ENCODE results near the gene ALOX12B. TPM values are rescaled to one million over a fixed set of nuclear protein-coding genes. Genes with fewer than 3 reads are reported as not detected.

ALOX12B gene
- total RNA-seq, 6 experiments from 2014 or later: not detected

DNA sequence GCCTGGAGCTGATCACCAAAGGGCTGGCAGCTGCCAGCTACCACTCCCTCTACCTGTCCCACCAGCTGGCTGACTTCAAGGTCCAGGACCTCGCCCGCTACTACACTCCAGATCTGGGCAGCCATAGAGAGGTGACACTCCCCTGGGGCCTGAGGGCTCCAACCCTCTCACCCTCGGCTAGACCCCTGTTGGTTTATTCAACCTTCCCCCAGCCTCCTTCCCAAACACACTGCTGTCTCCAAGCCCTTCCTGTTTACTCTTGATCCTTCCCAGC lies 18.0 kb downstream of the ALOX12B start:
- H3K27ac ChIP-seq: no peak overlapping the region
- no peak overlapping the region for H3K4me3 ChIP-seq
- WGBS (ENCODE audit: insufficient coverage, low coverage, low lambda C conversion rate, missing lambda C conversion rate): 75% methylated on average over 1 of the region's 3 CpGs
- TF ChIP-seq, protein P1, sequence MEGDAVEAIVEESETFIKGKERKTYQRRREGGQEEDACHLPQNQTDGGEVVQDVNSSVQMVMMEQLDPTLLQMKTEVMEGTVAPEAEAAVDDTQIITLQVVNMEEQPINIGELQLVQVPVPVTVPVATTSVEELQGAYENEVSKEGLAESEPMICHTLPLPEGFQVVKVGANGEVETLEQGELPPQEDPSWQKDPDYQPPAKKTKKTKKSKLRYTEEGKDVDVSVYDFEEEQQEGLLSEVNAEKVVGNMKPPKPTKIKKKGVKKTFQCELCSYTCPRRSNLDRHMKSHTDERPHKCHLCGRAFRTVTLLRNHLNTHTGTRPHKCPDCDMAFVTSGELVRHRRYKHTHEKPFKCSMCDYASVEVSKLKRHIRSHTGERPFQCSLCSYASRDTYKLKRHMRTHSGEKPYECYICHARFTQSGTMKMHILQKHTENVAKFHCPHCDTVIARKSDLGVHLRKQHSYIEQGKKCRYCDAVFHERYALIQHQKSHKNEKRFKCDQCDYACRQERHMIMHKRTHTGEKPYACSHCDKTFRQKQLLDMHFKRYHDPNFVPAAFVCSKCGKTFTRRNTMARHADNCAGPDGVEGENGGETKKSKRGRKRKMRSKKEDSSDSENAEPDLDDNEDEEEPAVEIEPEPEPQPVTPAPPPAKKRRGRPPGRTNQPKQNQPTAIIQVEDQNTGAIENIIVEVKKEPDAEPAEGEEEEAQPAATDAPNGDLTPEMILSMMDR (IDR thresholded peaks at IDR 0.05): no peak
- no peak for TF ChIP-seq POLR2A (IDR thresholded peaks at IDR 0.05)
- no peaks in the 10 kb centered on the region for H3K36me3 ChIP-seq
- intact Hi-C loops (cut with DNase I): loop anchor here in 1 of 2 donors (10.0 kb wide), 1 partner anchor 45 kb away; the partner anchor contains the start of gene ALOXE3
- H3K4me1 ChIP-seq: peaks cover 0 to 11% (median 0%) of the 10 kb centered on the region in 4 donors
- ATAC-seq (no peak), DNase-seq (peak in 1 of 3 donors; percentile 11)
- H3K27me3 ChIP-seq: peaks cover 7 to 33% of the 10 kb centered on the region in 2 donors
- no peaks in the 10 kb centered on the region for H3K9me3 ChIP-seq

DNA sequence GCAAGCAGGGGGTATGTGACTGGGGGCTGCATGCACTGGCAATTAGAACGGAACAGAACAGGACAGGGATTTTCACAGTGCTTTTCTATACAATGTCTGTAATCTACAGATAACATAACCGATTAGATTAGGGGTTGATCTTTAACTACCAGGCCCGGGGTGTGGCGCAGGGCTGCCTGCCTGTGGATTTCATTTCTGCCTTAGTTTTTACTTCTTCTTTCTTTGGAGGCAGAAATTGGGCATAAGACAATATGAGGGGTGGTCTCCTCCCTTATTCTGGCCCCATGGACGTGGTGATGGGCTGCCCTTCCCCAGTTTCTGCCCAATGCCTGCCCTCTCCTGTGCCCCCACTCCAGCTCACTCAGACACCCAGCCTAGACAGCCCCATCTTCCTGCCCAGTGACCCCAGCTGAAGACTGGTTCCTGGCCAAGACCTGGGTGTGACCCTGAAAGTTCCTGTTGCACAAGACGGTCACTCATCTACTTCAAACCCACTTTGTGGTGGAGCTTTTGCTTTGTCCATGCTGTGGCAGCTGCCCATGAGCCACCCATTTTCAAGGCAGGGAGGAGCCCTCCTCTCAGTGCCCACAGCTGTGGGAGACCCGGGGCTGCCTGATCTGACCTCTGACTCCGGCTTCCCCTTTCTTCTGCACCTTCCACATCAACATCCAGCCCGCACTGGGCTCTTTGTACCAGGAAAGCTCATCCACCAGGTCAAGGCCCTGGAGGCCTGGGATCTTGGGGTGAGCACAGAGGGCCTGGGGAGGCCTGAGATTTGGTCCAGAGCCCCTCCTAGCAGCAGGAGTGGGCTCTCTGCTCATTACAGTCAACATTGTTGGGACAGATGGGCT lies 18.6 kb downstream of the ALOX12B start:
- Histone ChIP-seq H3K4me1 (peaks cover 0 to 11% (median 0%) of the 10 kb centered on the region in 4 donors), H3K36me3 (no peaks in the 10 kb centered on the region), H3K4me3 (no peak overlapping the region), H3K27me3 (peaks cover 3 to 31% of the 10 kb centered on the region in 2 donors), H3K9me3 (no peaks in the 10 kb centered on the region), H3K27ac (no peak overlapping the region)
- ATAC-seq (peak; percentile 34 to 52 (median 38)), DNase-seq (peak in 1 of 3 donors; percentile 29)
- WGBS (ENCODE audit: insufficient coverage, low coverage, low lambda C conversion rate, missing lambda C conversion rate): 37% methylated on average over 7 of the region's 9 CpGs
- TF ChIP-seq POLR2A (IDR thresholded peaks at IDR 0.05): no peak
- TF ChIP-seq, protein P1 (IDR thresholded peaks at IDR 0.05): no peak
- intact Hi-C loops (cut with DNase I): loop anchor here in 1 of 2 donors (10.0 kb wide), 1 partner anchor 46 kb away; the partner anchor contains the start of gene ALOXE3

DNA sequence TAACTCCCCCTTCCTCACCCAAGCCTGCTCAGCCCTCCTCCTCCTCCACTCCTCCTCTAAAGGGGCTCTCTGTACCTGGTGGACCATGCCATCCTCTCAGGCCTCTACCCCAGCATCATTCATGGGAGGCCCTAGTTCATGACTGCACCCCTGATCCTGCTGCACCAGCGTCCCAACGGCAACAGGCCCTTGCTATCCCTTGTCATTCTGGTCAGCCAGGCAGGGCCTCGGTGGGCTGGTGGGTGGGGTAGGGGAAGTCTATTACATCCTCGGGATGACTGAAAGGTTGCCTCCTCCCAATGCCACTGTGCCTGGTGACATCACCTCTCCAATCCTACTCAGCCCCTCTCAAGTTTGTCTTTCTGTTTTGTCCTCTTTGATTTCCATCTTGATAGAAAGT lies 19.7 kb downstream of the ALOX12B start:
- H3K9me3 ChIP-seq: no peaks in the 10 kb centered on the region
- H3K4me3 ChIP-seq: no peak overlapping the region
- H3K4me1 ChIP-seq: peaks cover 0 to 4% (median 0%) of the 10 kb centered on the region in 4 donors
- intact Hi-C loops (cut with DNase I): loop anchor here in 1 of 2 donors (10.0 kb wide), 1 partner anchor 47 kb away; the partner anchor contains the start of gene ALOXE3
- DNase-seq (peak in 1 of 3 donors; percentile 5), ATAC-seq (no peak)
- H3K36me3 ChIP-seq: no peaks in the 10 kb centered on the region
- peaks cover 0 to 31% of the 10 kb centered on the region in 2 donors for H3K27me3 ChIP-seq
- no peak overlapping the region for H3K27ac ChIP-seq
- WGBS (ENCODE audit: insufficient coverage, low coverage, low lambda C conversion rate, missing lambda C conversion rate): 21% methylated on average over 4 of the region's 4 CpGs
- TF ChIP-seq, protein P1 (IDR thresholded peaks at IDR 0.05): no peak
- no peak for TF ChIP-seq POLR2A (IDR thresholded peaks at IDR 0.05)

DNA sequence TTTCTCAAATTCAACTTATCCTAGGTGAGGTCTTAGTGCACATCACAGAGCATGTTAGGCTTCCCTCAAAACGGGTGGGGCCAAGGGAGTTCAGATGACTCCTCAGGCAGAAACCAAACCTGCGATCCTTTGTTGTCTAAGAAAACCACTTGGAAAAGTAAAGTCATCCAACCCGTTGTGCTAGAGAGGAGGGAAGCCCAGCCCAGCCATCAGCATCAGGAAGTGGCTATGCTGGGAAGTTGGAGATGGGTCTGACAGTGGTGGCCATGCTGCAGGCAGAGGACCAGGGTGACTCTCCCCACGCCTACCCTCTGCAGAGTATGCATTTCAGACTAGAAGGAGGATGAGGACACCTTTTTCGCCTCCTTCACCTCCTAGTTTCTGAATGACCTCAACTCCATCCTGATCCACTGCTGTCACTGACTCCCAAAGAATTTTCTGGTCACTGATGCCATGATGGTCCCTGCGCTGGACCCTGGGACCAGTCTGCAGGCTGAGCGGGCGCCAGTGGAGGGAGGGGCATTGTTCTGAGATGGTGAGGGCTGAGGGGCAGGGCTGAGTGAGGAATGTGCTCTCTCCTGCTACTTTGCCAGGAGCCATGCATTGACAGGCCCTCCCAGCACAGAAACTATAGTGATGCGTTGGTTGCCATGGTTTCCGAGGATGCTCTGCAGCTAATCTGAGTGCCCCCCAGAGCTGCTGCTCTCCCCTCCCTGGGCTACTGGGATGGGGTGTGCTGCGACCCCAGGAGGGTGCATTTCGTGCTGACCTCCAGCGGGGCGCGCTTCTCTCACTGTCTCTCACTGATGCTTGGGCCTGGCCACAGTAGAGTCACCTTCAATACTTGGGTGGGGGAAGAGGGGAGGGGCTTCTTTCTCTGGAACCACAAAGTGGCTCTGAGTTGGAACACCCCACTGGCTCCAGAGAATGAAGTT lies 20.4 kb downstream of the ALOX12B start:
- DNase-seq: peak in 1 of 3 donors; percentile 14
- Histone ChIP-seq H3K4me1 (no peaks in the 10 kb centered on the region), H3K27me3 (peaks cover 0 to 30% of the 10 kb centered on the region in 2 donors), H3K4me3 (no peak overlapping the region), H3K9me3 (no peaks in the 10 kb centered on the region), H3K36me3 (no peaks in the 10 kb centered on the region), H3K27ac (no peak overlapping the region)
- no peak for ATAC-seq
- intact Hi-C loops (cut with DNase I): loop anchor here in 1 of 2 donors (10.0 kb wide), 1 partner anchor 48 kb away; the partner anchor contains the start of gene ALOXE3
- TF ChIP-seq, protein P1 (IDR thresholded peaks at IDR 0.05): no peak
- no peak for TF ChIP-seq POLR2A (IDR thresholded peaks at IDR 0.05)
- WGBS (ENCODE audit: insufficient coverage, low coverage, low lambda C conversion rate, missing lambda C conversion rate): 28% methylated on average over 6 of the region's 15 CpGs

Measured in right lobe of liver (tissue), 6 donors.